22Rv1 (cell line): ENCODE results near the gene UNC93A.
"Not testable (repeated sequence)": the region's sequence is repeated elsewhere in the genome, so short reads cannot be mapped to it uniquely, and the experiment has no call there.

ENCODE experiments used
- CTCF ChIP-seq: fragments of 450-650 bp; IDR thresholded peaks from 2 replicates; pipeline ENCODE4 v1.5.1; 2017; ENCODE audit warnings: mild to moderate bottlenecking
- ZFX ChIP-seq: fragments of 450-650 bp; IDR thresholded peaks from 2 replicates; pipeline ENCODE4 v1.6.1; 2017; ENCODE audit warnings: antibody characterized with exemption, borderline replicate concordance

- not testable (repeated sequence) for TF ChIP-seq CTCF, ZFX
Measured at GRCh38 chr6:167361170-167361569, 70.1 kb downstream of the UNC93A start.
